ENCODE measurements around the gene OTUB1. TPM values are rescaled to one million over a fixed set of nuclear protein-coding genes. Genes with fewer than 3 reads are reported as not detected.
A peak's percentile ranks its signal among the peaks of the same experiment; 100 is the strongest.

Gene OTUB1
- total and polyA plus RNA-seq, 2 of the 13 experiments (the other 11 are each of a cell fraction or from before 2014, with no cell fraction given), result 58.8 to 130 TPM

- H3K79me2 ChIP-seq (ENCODE audit: insufficient read depth, low read length), result no peaks in the 10 kb centered on the region
- ATAC-seq (peak; percentile 19), FAIRE-seq (no peak), DNase-seq (ENCODE audit: low spot score) (peak; percentile 23)
- in situ Hi-C loops (cut with HindIII; ENCODE audit: extremely low pct_ligation_motif_present, low pct_unique_long_range_greater_than_20kb) (loop anchor here (5.0 kb wide), 1 partner anchor 105 kb away; no protein-coding TSS in a partner anchor), intact Hi-C loops (cut with micrococcal nuclease; ENCODE audit: unreplicated experiment) (no loop called here)
- TF ChIP-seq HOXA5 (CRISPR knock-in tag; IDR thresholded peaks at IDR 0.05), result no peak
- TF ChIP-seq CBFB (CRISPR knock-in tag; IDR thresholded peaks at IDR 0.05), result no peak
- TF ChIP-seq NR2C2 (CRISPR knock-in tag; IDR thresholded peaks at IDR 0.05; ENCODE audit: borderline replicate concordance), result peak; percentile 78
- no peak for TF ChIP-seq RBFOX2 (IDR thresholded peaks at IDR 0.05; ENCODE audit: low read depth, low read length)
- no peak for TF ChIP-seq REXO4 (CRISPR knock-in tag; IDR thresholded peaks at IDR 0.05; ENCODE audit: borderline replicate concordance)
- no peak for TF ChIP-seq KLF9 (CRISPR knock-in tag; IDR thresholded peaks at IDR 0.05; ENCODE audit: low read depth)
- TF ChIP-seq CREB1 (IDR thresholded peaks at IDR 0.05), result no peak
- TF ChIP-seq CREB1 (CRISPR knock-in tag; IDR thresholded peaks at IDR 0.05), result no peak
- no peak for TF ChIP-seq ZNF792 (CRISPR knock-in tag; IDR thresholded peaks at IDR 0.05)
- no peak for TF ChIP-seq RARA (CRISPR knock-in tag; IDR thresholded peaks at IDR 0.05)
- TF ChIP-seq CBX2 (IDR thresholded peaks at IDR 0.05; ENCODE audit: low read depth, low read length), result no peak
- TF ChIP-seq CBX2 (CRISPR knock-in tag; IDR thresholded peaks at IDR 0.05; ENCODE audit: low read depth), result no peak
- TF ChIP-seq ZIK1 (CRISPR knock-in tag; IDR thresholded peaks at IDR 0.05; ENCODE audit: borderline replicate concordance, low read depth), result no peak
- peak; percentile 31; the same call in 1 of the 2 replicates for TF ChIP-seq PATZ1 (CRISPR knock-in tag; IDR thresholded peaks at IDR 0.05)
- no peak for TF ChIP-seq ARHGAP35 (CRISPR knock-in tag; IDR thresholded peaks at IDR 0.05; ENCODE audit: borderline replicate concordance)
- TF ChIP-seq CREM (IDR thresholded peaks at IDR 0.05), result no peak
- no peak for TF ChIP-seq CREM (CRISPR knock-in tag; IDR thresholded peaks at IDR 0.05)
- no peaks in the 10 kb centered on the region for H3K36me3 ChIP-seq (replicated peaks in 1 of 2; ENCODE audit: control insufficient read depth in 1 of 2, insufficient read depth in 2 of 2, low read length in 2 of 2)
- H3K4me3 ChIP-seq (replicated peaks in 1 of 3; ENCODE audit: insufficient read depth in 1 of 3, low read depth in 2 of 3, low read length in 3 of 3), result no peak overlapping the region
- no peak overlapping the region for H3K9ac ChIP-seq (ENCODE audit: insufficient read depth, low read depth, low read length)
- POLR2A ChIA-PET, result no interaction called here
- H3K4me1 ChIP-seq (ENCODE audit: insufficient read depth, low read length), result peaks cover 33% of the 10 kb centered on the region
- no TSS peak for BruUV-seq (replicated peaks)
- H2AFZ ChIP-seq (ENCODE audit: low read length), result no peak overlapping the region
- peaks cover 0 to 10% of the 10 kb centered on the region in 2 experiments; a peak in 2 of 5 replicates for H3K27me3 ChIP-seq (ENCODE audit: control insufficient read depth in 1 of 2, insufficient read depth in 2 of 2, low read length in 2 of 2)
- H3K9me3 ChIP-seq (ENCODE audit: low read length), result no peaks in the 10 kb centered on the region
- CTCF ChIA-PET (ENCODE audit: low intra/inter-chr PET ratio, low total read pairs), result no interaction called here
- H3K4me2 ChIP-seq (ENCODE audit: low read depth, low read length), result no peak overlapping the region
- no peak overlapping the region for H3K27ac ChIP-seq (ENCODE audit: extremely low read length, insufficient read depth, low read length)
- peaks cover 16% of the 10 kb centered on the region; the same call in 1 of the 2 replicates for H4K20me1 ChIP-seq (ENCODE audit: insufficient read depth, low read length)
- WGBS (ENCODE audit: low lambda C conversion rate), result 10% methylated on average over 2 of the region's 4 CpGs
Observed at GRCh38 chr11:64042301-64042700, 56.1 kb downstream of the OTUB1 start.
